GM19240 (cell line): Measurements from ENCODE around the gene TPP1.

Experiments used
- DNase-seq: peaks from one replicate; pipeline ENCODE4 v3.0.0; 2011; ENCODE audit warnings: low spot score; ENCODE audit not compliant: insufficient read length

TPP1 gene

DNA sequence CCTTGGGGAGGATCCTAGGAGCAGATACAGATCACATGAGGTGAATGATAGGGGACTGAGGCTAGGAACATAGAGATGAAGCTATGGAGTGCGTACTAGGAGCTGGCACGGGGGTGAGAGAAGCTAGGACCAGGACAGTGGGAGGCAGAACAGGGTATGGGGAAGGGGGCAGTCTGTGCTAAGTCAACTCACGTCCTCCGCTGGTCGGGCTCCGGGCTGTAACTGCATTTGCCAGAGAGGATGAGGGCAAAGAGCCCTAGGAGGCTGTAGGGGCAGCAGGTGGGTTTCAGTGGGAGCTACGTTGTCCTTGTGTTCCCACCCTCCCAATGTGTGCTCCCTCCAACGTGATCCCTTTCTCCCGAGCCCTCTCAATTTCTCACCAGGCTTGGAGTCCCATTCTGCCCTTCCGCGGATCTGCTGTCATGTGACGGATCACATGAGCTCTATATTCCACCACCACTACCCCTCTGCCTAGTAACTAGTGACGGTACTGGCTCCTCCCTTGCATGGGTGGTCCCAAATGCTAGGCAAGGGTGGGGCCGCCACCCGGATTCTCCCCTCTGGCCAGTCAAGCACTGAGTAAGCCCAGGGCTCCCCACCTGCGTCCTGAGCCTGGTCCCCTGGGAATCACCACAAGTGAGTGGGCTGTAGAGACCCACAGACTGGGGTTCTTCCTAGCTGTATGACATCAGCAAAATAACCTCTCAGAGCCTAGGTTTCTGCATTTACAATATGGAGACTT, at the start of gene TPP1:
Gene TPP1 (minus strand): TSS at position 419 of the 742 bp plus-strand sequence. CDS start 22 bp downstream, at position 397.
- DNase-seq, result peak; percentile 100

DNA sequence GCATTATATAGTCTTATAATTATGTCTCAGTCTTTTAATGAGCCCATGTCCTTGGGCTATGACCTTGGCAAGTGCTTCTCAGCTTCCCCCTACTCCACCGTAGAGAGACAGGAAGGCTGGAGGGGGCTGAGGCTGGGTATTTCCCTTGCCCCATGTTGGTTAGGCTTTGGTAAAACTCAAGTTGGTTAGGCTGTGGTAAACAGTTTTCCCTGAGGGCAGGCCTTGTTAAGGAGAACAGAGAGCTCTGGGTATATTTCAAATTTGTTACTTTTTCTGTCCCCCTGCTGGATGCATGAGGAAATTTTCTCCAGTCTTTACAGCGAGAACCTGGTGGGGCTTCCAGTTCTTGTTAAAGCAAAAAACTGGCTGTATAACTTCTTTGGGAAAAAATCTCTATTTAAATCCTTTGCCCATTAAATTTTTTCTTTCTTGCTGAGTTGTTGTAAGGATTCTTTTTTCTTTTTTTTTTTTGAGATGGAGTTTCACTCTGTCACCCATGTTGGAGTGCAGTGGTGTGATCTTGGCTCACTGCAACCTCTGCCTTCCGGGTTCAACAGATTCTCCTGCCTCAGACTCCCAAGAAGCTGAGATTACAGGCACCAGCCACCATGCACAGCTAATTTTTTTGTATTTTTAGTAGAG, 48.6 kb upstream of the TPP1 start:
- DNase-seq, result no peak

DNA sequence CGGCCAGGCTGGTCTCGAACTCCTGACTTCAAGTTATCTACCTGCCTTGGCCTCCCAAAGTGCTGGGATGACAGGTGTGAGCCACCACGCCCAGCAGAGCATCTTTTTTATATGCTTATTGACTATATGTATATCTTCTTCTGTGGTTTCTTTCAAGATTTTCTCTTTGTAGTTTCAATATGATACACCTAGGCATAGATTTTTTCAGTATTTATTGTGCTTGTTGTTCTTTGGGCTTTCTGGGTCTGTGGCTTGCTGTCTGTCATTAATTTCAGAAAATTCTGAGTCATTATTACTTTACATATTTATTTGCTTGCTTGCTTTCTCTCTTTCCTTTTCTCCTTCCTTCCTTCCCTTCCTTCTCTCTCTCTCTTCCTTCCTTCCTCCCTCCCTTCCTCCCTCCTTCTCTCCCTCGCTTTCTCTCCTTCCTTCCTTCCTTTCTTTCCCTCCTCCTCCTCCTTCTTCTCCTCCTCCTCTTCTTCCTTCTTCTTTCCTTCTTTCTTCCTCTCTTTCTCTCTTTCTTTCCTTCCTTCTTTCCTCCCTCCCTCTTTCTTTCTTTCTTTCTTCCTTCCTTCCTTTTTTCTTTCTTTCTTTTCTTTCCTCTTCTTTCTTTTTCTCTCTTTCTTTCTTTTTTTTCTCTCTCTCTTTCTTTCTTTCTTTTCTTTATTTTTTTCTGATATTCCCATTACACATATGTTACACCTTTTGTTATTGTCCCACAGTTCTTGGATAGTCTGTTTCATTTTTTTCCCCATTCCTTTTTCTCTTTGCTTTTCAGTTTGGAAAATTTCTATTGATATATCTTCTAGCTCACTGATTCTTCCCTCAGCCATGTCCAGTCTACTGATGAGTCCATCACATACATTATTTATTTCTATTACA, 47.3 kb upstream of the TPP1 start:
- DNase-seq, result no peak

DNA sequence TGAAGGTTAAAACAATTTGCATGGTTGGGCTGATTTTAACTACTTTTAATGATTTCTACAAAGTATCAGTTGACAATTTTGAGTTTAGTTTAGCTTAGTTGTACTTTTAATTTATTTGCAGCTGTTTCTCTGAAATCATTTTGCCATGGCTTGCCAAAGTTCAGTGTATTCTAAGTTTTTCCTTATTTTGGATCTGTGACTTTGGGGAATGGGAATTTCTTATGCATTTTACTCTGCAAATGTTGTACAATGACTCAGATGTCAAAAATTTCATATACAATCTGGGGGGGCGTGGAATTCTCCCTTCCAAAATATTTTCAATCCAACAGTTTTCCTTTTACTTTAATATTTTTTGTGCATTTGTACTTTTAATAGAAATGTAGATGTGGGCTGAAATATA, 45.3 kb upstream of the TPP1 start:
- DNase-seq, result no peak

DNA sequence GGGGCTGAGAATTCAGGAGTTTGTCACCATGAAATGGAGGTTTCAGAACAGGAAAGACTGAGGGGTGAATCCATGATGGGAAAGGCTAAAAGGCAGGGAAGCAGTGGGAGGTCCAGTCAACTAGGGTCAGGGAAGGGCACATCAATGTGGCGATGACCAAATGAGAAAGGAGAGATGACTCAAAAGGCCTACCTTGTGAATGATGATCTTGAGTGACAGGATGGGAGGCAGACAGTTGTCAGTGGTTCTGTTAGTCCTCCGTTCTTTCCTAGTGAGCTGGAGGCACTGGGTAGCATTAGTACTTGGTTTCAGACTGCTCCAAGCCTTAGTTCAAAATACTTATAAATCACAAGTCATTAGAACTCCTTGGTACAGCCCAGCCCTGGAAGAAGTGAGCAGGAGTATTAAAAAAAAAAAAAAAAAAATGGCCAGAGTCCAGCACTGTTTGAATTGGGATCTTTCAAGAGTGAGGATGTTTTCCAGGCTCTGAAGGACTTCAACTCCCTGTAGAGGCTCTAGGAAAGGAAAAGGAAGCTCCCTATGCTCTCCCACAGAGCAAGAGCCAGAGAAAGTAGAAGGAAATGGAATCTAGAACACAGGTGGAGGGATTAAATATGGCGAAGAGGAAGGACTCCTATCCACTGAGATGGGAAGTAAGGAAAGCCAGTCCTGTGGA, 44.7 kb upstream of the TPP1 start:
- no peak for DNase-seq

- DNase-seq, result no peak
Observed at GRCh38 chr11:6660712-6661111, 41.5 kb upstream of the TPP1 start.

DNA sequence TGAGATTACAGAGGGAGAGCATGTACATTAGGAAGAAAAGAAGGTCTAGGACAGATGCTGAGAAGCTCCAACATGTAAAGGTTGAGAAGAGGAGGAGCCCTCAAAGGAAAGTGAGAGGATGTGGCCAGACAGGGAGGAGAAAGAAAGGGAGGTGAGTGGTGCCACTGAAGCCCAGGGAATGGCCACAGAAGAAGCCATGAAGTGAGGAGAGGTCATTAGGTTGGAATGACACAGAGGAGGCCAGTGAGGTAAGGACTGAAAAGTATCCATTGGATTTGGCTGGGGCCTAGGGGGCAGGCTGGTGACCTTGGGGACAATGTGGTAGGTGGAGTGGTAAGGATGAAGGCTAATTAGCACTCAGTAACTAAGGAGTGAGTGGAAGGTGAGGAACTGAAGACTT, 39.4 kb upstream of the TPP1 start:
- no peak for DNase-seq

DNA sequence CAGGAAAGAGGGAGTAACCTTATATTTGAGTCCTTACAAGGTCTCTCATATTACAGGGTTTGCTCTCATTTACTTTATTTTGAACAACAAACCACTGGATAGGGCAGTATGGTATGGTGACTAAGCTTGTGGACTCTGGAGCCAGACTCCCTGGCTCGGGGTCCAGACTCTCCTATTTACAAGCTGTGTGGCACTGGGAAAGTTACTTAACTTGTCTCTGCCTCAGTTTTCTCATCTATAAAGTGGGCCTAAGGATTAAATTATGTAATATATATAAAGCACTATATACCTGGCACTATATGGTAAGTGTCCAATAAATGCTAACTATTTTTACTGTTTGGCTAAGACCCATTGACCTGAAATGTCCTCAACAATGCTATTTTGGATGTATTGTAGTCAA, 38.1 kb upstream of the TPP1 start:
- DNase-seq, result no peak

GRCh38 chr11:6656936-6657335, 37.7 kb upstream of the TPP1 start:
- no peak for DNase-seq

DNA sequence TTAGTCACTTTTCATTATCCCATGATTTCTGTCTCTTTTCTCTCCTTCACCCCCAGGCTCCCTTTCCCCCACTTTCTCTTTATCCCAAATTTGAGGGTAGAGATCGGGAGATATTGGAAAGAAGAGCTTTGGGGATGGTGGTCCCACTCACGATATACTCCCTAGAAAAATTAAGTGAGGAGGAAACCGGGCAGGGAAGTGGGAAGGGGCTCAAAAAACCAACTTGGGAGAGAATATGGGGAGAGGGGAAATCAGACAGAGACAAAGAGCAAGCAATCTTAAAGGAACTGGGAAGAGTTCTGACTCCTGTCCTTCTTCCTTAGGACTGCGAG, 37.3 kb upstream of the TPP1 start:
- DNase-seq, result no peak

GRCh38 chr11:6655790-6656583, 36.8 kb upstream of the TPP1 start, which contains the start of gene DCHS1:
TSS of gene DCHS1 (minus strand) at chr11:6655809. CDS start at chr11:6641613, 14,196 bp downstream.
- no peak for DNase-seq

DNA sequence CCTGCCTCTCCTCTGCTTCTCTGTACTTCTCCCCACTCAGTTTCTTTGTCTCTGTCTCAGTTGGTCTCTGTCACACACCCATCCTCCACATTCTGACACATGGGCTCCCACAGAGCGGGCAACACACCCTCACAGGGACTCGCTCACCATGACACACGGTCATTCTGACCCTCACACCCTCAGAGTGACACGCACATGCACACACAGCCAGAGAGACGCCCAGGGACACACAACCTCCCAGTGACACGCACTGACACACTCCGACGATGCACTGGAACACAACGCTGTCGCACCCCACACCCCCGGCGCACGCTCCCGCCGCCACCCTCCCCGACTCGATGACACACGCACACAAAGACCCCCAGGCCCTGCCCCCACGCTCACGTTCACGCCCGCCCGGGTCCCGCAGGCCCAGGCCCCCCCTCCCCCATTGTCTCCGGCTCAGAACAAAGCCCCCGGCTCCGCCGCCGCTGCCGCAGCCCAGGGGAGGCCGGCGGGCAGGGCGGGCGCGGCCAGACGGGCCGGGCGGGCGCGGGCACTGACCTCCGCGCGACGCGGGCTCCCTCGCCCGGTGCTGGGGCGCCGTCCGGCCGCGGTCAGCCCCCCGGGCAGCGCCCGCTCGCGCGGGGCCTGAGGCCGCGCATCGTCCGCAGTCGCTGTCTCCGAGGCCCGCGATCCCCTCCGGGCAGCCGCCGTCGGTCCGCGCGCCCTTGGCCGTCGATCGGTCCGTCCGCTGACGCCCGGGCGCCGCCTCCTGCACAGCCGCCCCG, 36.0 kb upstream of the TPP1 start:
- DNase-seq, result no peak

GRCh38 chr11:6654281-6655019, 35.2 kb upstream of the TPP1 start:
- DNase-seq, result no peak

GRCh38 chr11:6653656-6654055, 34.4 kb upstream of the TPP1 start:
- DNase-seq, result no peak

GRCh38 chr11:6653097-6653496, 33.9 kb upstream of the TPP1 start:
- DNase-seq, result no peak

GRCh38 chr11:6652182-6652581, 33.0 kb upstream of the TPP1 start:
- DNase-seq, result no peak

GRCh38 chr11:6650980-6651379, 31.8 kb upstream of the TPP1 start:
- DNase-seq, result no peak

DNA sequence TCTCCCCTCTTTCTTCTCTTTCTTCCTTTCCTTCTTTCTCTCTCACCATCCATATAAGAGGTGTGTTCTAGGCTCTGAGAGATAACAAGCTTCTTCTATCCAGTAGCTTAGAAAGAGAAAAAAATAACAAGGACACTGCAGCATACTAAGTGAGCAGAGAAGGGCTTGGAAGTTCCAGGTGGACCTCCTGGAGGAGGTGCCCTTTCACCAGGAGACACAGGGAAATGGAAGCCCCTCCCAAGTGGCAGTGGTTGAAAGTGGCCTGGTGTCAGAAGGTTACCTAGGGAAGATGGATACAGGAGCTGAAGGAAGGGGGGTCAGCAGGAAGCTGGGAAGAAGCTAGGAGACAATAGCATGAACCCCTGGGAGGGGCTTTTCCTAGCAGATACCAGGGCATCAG, 30.9 kb upstream of the TPP1 start:
- no peak for DNase-seq

- no peak for DNase-seq
Observed at GRCh38 chr11:6648501-6648900, 29.3 kb upstream of the TPP1 start.
